Mucosa of descending colon (tissue), 3 donors: ENCODE results near the gene TP53I11. TPM values are rescaled to one million over a fixed set of nuclear protein-coding genes. Genes with fewer than 3 reads are reported as not detected.

Experiments used
- ATAC-seq: fragments of 200-7000 bp; cut with Tn5 transposase; one replicate; pipeline ENCODE4 v1.9.1; 2020; ENCODE audit warnings: mild to moderate bottlenecking, moderate library complexity
- DNase-seq, 3 donors: peaks; one replicate each; pipeline ENCODE4 v3.0.0-alpha.2; 2020
- H3K36me3 ChIP-seq: fragments of 200-600 bp; one replicate; pipeline ENCODE4 v1.8.0; 2021; ENCODE audit warnings: low read depth, mild to moderate bottlenecking
- H3K4me1 ChIP-seq: fragments of 200-600 bp; one replicate; pipeline ENCODE4 v1.8.0; 2021; ENCODE audit warnings: low read depth, mild to moderate bottlenecking
- H3K4me3 ChIP-seq: fragments of 200-600 bp; one replicate; pipeline ENCODE4 v1.8.0; 2021; ENCODE audit warnings: mild to moderate bottlenecking
- H3K9me3 ChIP-seq: fragments of 200-600 bp; one replicate; pipeline ENCODE4 v1.8.0; 2021; ENCODE audit warnings: mild to moderate bottlenecking
- intact Hi-C, 2 donors: fragments of 100-400 bp; cut with DNase I in 1 of 2; cut with micrococcal nuclease in 1 of 2; formaldehyde crosslinking; loops; one replicate each; pipeline versions ENCODE4 v1.11.0 to v1.11.1; 2022; cut with DNase I, micrococcal nuclease
- total RNA-seq, 3 donors: library from RNA; stranded (reverse); fragmentation: NEBNext Ultra II Directional in 2 of 3; extraction: Animal tissue kit (Norgen Biotek cat#: 25700) in 2 of 3; gene quantifications; one replicate each; pipeline versions ENCODE4 v1.2.1 to v1.2.4, GENCODE V29; 2021 to 2023
- TF ChIP-seq, protein P1 (sequence below): fragments of 200-600 bp; IDR thresholded peaks from one replicate; pipeline ENCODE4 v1.8.0; 2022; ENCODE audit warnings: antibody characterized with exemption, mild to moderate bottlenecking
- donor health status: DM: no; HTN: no; CAD: no; lungs with moderate emphysema.
- donor health status: DM: no; HTN: no; CAD: no.
- donor health status: DM: no; HTN: yes; CAD: no.

TP53I11 gene
- total RNA-seq, 3 donors from 2014 or later = 48.4 to 95.9 (median 91.9) TPM

DNA sequence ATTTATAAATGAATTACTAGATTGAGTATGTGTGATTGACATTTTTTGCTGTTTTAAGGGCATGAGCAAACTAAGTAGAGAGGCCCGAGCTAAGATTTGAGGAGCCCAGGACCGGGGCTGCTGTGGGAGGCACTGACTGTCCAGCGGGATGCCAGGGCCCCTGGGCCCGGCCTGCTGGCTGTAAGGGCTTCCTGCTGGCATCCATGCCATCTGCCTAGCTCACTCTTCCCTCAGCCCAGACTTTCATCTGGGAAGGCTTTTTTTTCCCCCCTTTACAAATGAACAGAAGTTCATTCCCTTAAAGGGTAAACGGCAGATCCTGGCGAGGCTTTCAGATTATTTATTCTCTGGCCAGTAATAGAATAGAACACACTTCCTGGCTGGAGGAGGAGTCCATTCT lies 16.0 kb upstream of the TP53I11 start:
- DNase-seq (no peak), ATAC-seq (no peak)
- intact Hi-C loops = no loop called here
- Histone ChIP-seq H3K4me3 (no peak overlapping the region), H3K9me3 (no peaks in the 10 kb centered on the region), H3K36me3 (no peaks in the 10 kb centered on the region), H3K4me1 (peaks cover 8% of the 10 kb centered on the region)
- TF ChIP-seq, protein P1, sequence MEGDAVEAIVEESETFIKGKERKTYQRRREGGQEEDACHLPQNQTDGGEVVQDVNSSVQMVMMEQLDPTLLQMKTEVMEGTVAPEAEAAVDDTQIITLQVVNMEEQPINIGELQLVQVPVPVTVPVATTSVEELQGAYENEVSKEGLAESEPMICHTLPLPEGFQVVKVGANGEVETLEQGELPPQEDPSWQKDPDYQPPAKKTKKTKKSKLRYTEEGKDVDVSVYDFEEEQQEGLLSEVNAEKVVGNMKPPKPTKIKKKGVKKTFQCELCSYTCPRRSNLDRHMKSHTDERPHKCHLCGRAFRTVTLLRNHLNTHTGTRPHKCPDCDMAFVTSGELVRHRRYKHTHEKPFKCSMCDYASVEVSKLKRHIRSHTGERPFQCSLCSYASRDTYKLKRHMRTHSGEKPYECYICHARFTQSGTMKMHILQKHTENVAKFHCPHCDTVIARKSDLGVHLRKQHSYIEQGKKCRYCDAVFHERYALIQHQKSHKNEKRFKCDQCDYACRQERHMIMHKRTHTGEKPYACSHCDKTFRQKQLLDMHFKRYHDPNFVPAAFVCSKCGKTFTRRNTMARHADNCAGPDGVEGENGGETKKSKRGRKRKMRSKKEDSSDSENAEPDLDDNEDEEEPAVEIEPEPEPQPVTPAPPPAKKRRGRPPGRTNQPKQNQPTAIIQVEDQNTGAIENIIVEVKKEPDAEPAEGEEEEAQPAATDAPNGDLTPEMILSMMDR = no peak

GRCh38 chr11:44964526-44965209 lies 14.0 kb upstream of the TP53I11 start:
- Histone ChIP-seq H3K4me1 (peaks cover 3% of the 10 kb centered on the region), H3K9me3 (no peaks in the 10 kb centered on the region), H3K4me3 (no peak overlapping the region), H3K36me3 (no peaks in the 10 kb centered on the region)
- TF ChIP-seq, protein P1 = no peak
- ATAC-seq (no peak), DNase-seq (no peak)
- intact Hi-C loops = no loop called here

- Histone ChIP-seq H3K4me3 (no peak overlapping the region), H3K4me1 (peaks cover 7% of the 10 kb centered on the region), H3K9me3 (no peaks in the 10 kb centered on the region), H3K36me3 (no peaks in the 10 kb centered on the region)
- TF ChIP-seq, protein P1 = no peak
- no peak for ATAC-seq
- intact Hi-C loops = no loop called here
- DNase-seq = no peak
These were observed 13.3 kb upstream of the TP53I11 start for GRCh38 chr11:44963948-44964347.

- H3K4me3 ChIP-seq = no peak overlapping the region
- H3K9me3 ChIP-seq = no peaks in the 10 kb centered on the region
- no peak for DNase-seq
- no peak for ATAC-seq
- H3K4me1 ChIP-seq = peaks cover 12% of the 10 kb centered on the region
- TF ChIP-seq, protein P1 = no peak
- intact Hi-C loops = no loop called here
- no peaks in the 10 kb centered on the region for H3K36me3 ChIP-seq
These were observed 12.5 kb upstream of the TP53I11 start for GRCh38 chr11:44963136-44963535.

- intact Hi-C loops = no loop called here
- ATAC-seq = no peak
These were observed 11.8 kb upstream of the TP53I11 start for GRCh38 chr11:44962464-44962863.

More at GRCh38 chr11:44962464-44962863, 11.8 kb upstream of the TP53I11 start:
- H3K4me3 ChIP-seq = no peak overlapping the region
- H3K36me3 ChIP-seq = no peaks in the 10 kb centered on the region
- H3K9me3 ChIP-seq = no peaks in the 10 kb centered on the region
- no peak for DNase-seq
- H3K4me1 ChIP-seq = peaks cover 12% of the 10 kb centered on the region
- TF ChIP-seq, protein P1 = no peak
